Ovary (tissue), 9 donors: Measurements from ENCODE around the gene CMTM2. TPM values are rescaled to one million over a fixed set of nuclear protein-coding genes. Genes with fewer than 3 reads are reported as not detected.
"Not testable (repeated sequence)": the region's sequence is repeated elsewhere in the genome, so short reads cannot be mapped to it uniquely, and the experiment has no call there.

Experiments
- DNase-seq, 5 donors: peaks; one replicate each; pipeline ENCODE4 v3.0.0-alpha.2; 2019 to 2020
- H3K27ac ChIP-seq, 2 donors: fragments of 200-600 bp; one replicate each; pipeline versions ENCODE4 v1.5.1 to v1.8.0; 2019 to 2022
- H3K27me3 ChIP-seq: fragments of 200-600 bp; one replicate; pipeline ENCODE4 v1.8.0; 2022
- H3K36me3 ChIP-seq: fragments of 200-600 bp; sonication (generic); one replicate; pipeline ENCODE4 v1.5.1; 2019
- H3K4me1 ChIP-seq: one replicate; pipeline ENCODE4 v1.8.1; 2013; ENCODE audit warnings: mild to moderate bottlenecking, moderate library complexity; ENCODE audit not compliant: insufficient read depth
- H3K4me3 ChIP-seq: fragments of 200-600 bp; sonication (generic); one replicate; pipeline ENCODE4 v1.5.1; 2017
- H3K9me3 ChIP-seq, 2 donors: fragments of 200-600 bp in 1 of 2; sonication (generic) in 1 of 2; one replicate each; pipeline versions ENCODE4 v1.5.1 to v1.8.1; 2013 to 2019; ENCODE audit warnings: mild to moderate bottlenecking in 1 of 2, moderate library complexity in 1 of 2
- CTCF ChIP-seq, 3 donors: fragments of 450-650 bp in 2 of 3; fragments of 200-600 bp in 1 of 3; IDR thresholded peaks; one replicate each; pipeline versions ENCODE4 v1.5.1 to v1.8.0; 2016 to 2022; ENCODE audit warnings: antibody characterized with exemption in 3 of 3, mild to moderate bottlenecking in 1 of 3
- EP300 ChIP-seq: sonication (generic); formaldehyde crosslinking; IDR thresholded peaks from one replicate; pipeline ENCODE4 v1.6.1; 2017; ENCODE audit warnings: antibody characterized with exemption
- POLR2A ChIP-seq: fragments of 450-650 bp; IDR thresholded peaks from one replicate; pipeline ENCODE4 v1.6.1; 2017; ENCODE audit warnings: antibody characterized with exemption, mild to moderate bottlenecking, moderate library complexity
- WGBS, 3 donors: extraction: QIAGEN DNeasy Blood & Tissue Kit in 1 of 3; methylation state at CpG; one replicate each; pipeline versions ENCODE4 v1.1.5 to v1.1.7; 2013 to 2017; 5-methylcytosine and 5-hydroxymethylcytosine counted together
- intact Hi-C, 4 donors: fragments of 100-400 bp; cut with DNase I; formaldehyde crosslinking; loops; one replicate each; pipeline versions ENCODE4 v1.11.0 to v1.15.1; 2022 to 2023
- polyA plus RNA-seq, 2 donors: library from polyadenylated mRNA; stranded (reverse); fragments of 200-250 nt in 1 of 2; fragments of 350-450 nt in 1 of 2; fragmentation: Illumina TruSeq in 1 of 2; extraction: RNeasy Lipid Tissue Mini Kit (QIAGEN cat#74804) in 1 of 2; gene quantifications; one replicate each; pipeline ENCODE4 v1.2.3, GENCODE V29; 2013 to 2014
- total RNA-seq, 7 donors: library from RNA; depleted of rRNA in 2 of 7; stranded (reverse); fragments of >200 nt in 2 of 7; fragmentation: NEBNext Ultra II Directional in 3 of 7; extraction: Animal tissue kit (Norgen Biotek cat#: 25700) in 3 of 7; gene quantifications; one replicate each; pipeline versions ENCODE4 v1.1.0 to v1.2.4, GENCODE V29; 2016 to 2023
- donor health status: DM: no; HTN: no; CAD: no; lungs with moderate emphysema.
- donor health status: DM: no; HTN: no; CAD: no.
- donor health status: Bipolar disorder and iron deficiency.
- donor health status: DM: yes; HTN: yes; CAD: no.
- donor health status: DM: no; HTN: no; CAD: no.
- donor health status: DM: yes; HTN: yes; CAD: no.

The CMTM2 gene
- total and polyA plus RNA-seq, 9 donors = 0.21 to 1.8 (median 0.38) TPM; not detected in 6

GRCh38 chr16:66562409-66562808 lies 16.9 kb upstream of the CMTM2 start:
- 84 to 89% (median 88%) methylated on average over 1 of the region's 1 CpG for WGBS, 3 donors
- Histone ChIP-seq H3K4me3 (no peak overlapping the region), H3K4me1 (no peaks in the 10 kb centered on the region), H3K9me3 (no peaks in the 10 kb centered on the region), H3K27me3 (no peaks in the 10 kb centered on the region), H3K27ac (no peak overlapping the region), H3K36me3 (no peaks in the 10 kb centered on the region)
- intact Hi-C loops = loop anchor here in 1 of 4 donors (5.0 kb wide), 1 partner anchor 1790 kb away; no protein-coding TSS in a partner anchor
- TF ChIP-seq POLR2A (no peak), EP300 (no peak), CTCF (IDR thresholded peaks at IDR 0.05) (no peak)
- DNase-seq = no peak

- TF ChIP-seq POLR2A = no peak
- TF ChIP-seq CTCF (IDR thresholded peaks at IDR 0.05) = no peak
- no peak for TF ChIP-seq EP300
- Histone ChIP-seq H3K4me1 (no peaks in the 10 kb centered on the region), H3K27ac (no peak overlapping the region), H3K4me3 (no peak overlapping the region), H3K27me3 (no peaks in the 10 kb centered on the region), H3K36me3 (no peaks in the 10 kb centered on the region), H3K9me3 (no peaks in the 10 kb centered on the region)
- WGBS, 3 donors = 63 to 76% (median 75%) methylated on average over 2 of the region's 2 CpGs
- intact Hi-C loops = loop anchor here in 1 of 4 donors (5.0 kb wide), 1 partner anchor 1791 kb away; no protein-coding TSS in a partner anchor
- no peak for DNase-seq
These were observed 16.3 kb upstream of the CMTM2 start for GRCh38 chr16:66562986-66563385.

GRCh38 chr16:66563574-66564334 lies 15.5 kb upstream of the CMTM2 start:
- no peaks in the 10 kb centered on the region for H3K9me3 ChIP-seq
- H3K4me3 ChIP-seq = no peak overlapping the region
- H3K27ac ChIP-seq = no peak overlapping the region
- DNase-seq = no peak
- intact Hi-C loops = loop anchor here in 1 of 4 donors (5.0 kb wide), 1 partner anchor 1791 kb away; no protein-coding TSS in a partner anchor
- 79 to 88% (median 86%) methylated on average over 2 of the region's 2 CpGs for WGBS, 3 donors
- no peaks in the 10 kb centered on the region for H3K27me3 ChIP-seq
- H3K36me3 ChIP-seq = no peaks in the 10 kb centered on the region
- TF ChIP-seq CTCF (IDR thresholded peaks at IDR 0.05) (no peak), EP300 (no peak), POLR2A (no peak)
- H3K4me1 ChIP-seq = no peaks in the 10 kb centered on the region

GRCh38 chr16:66566051-66566901 lies 13.0 kb upstream of the CMTM2 start, which contains the start of gene CMTM1:
Gene CMTM1, plus strand, starts transcription at chr16:66566439. Its CDS starts 75 bp downstream, at chr16:66566514.
- H3K4me1 ChIP-seq = no peaks in the 10 kb centered on the region
- TF ChIP-seq CTCF (IDR thresholded peaks at IDR 0.05) = no peak
- TF ChIP-seq POLR2A = no peak
- TF ChIP-seq EP300 = no peak
- no peak within 1 kb of the TSS for H3K4me3 ChIP-seq
- H3K9me3 ChIP-seq = no peaks in the 10 kb centered on the region
- intact Hi-C loops = no loop called here
- 93 to 94% (median 93%) methylated on average over 49 to 54 of the region's 54 CpGs for WGBS, 3 donors
- H3K36me3 ChIP-seq = no peaks in the 10 kb centered on the region
- H3K27ac ChIP-seq = no peak within 1 kb of the TSS
- no peak for DNase-seq
- no peaks in the 10 kb centered on the region for H3K27me3 ChIP-seq

GRCh38 chr16:66567270-66567669 lies 12.0 kb upstream of the CMTM2 start:
- H3K27me3 ChIP-seq, H3K4me3 ChIP-seq, H3K36me3 ChIP-seq, intact Hi-C loops, H3K27ac ChIP-seq, DNase-seq, H3K4me1 ChIP-seq, H3K9me3 ChIP-seq: not testable (repeated sequence)
- 94 to 98% (median 95%) methylated on average over 3 of the region's 3 CpGs for whole genome bisulfite sequencing, 3 donors
